ACC112 (cell line): Measurements from ENCODE around the gene PODXL2.

Source experiments
- H2AFZ ChIP-seq: fragments of 200-600 bp; sonication (generic); one replicate; pipeline ENCODE4 v1.6.0; 2017; ENCODE audit warnings: antibody characterized with exemption, low read length; ENCODE audit not compliant: unreplicated experiment
- H3K27ac ChIP-seq: fragments of 200-600 bp; sonication (generic); 2 replicates; pipeline ENCODE4 v1.5.1; 2014; ENCODE audit warnings: low read depth, mild to moderate bottlenecking, antibody characterized with exemption, low read length, moderate library complexity
- H3K27me3 ChIP-seq: fragments of 200-600 bp; sonication (generic); 2 replicates; pipeline ENCODE4 v1.6.1; 2014; ENCODE audit warnings: mild to moderate bottlenecking, antibody characterized with exemption, low read length, moderate library complexity, mixed read lengths; ENCODE audit not compliant: insufficient read depth
- H3K36me3 ChIP-seq: fragments of 200-600 bp; sonication (generic); 2 replicates; pipeline ENCODE4 v1.6.1; 2016; ENCODE audit warnings: mild to moderate bottlenecking, antibody characterized with exemption, low read length, moderate library complexity, mixed read lengths; ENCODE audit not compliant: insufficient read depth
- H3K4me1 ChIP-seq: fragments of 200-600 bp; sonication (generic); one replicate; pipeline ENCODE4 v1.6.1; 2016; ENCODE audit warnings: low read length, mixed read lengths; ENCODE audit not compliant: insufficient read depth, unreplicated experiment, control insufficient read depth
- H3K4me3 ChIP-seq: fragments of 200-600 bp; sonication (generic); 2 replicates; pipeline ENCODE4 v1.5.1; 2014; ENCODE audit warnings: mild to moderate bottlenecking, low read depth, low read length
- H3K79me2 ChIP-seq: fragments of 200-600 bp; sonication (generic); one replicate; pipeline ENCODE4 v1.6.0; 2016; ENCODE audit warnings: low read length; ENCODE audit not compliant: control insufficient read depth, unreplicated experiment, insufficient read depth

The PODXL2 gene

DNA sequence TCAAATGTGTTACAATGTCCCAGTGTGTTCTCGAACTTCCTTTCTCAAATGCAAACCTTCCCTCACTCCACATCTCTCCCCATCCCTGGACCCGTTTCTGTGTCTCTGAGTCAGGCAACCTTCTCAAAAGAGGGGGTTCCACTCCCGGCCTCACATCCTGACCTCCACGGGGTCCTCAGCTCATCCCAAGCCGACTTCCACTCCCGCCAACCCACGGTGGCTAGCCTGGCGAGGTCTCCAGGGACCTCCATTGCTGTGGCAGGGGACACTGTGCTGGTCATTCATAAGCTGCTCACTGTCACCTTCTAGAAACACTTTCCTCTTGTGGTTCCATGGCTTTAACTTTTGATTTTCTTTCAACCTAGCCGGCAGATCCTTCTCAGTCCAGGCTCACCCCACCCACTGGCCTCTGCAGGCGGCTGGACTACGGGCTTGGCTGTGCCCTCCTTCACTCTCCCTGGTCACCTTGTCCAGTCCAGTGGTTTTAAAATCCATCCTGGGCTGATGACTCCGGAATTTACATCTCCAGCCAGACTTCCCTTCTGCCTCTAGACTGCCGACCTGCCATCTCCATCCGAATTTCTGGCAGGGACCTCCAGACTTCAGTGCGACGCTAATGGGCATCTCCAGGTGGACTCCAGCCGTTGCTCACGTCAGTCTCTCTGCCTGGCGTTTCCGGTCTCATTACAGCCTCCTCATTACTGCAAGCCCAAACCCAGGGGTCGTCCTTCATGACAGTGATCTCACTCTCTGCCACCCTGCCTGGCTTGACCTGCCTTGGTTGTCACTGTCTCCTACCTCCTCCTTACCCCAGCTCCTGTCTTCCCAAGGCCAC lies 63.7 kb downstream of the PODXL2 start:
- Histone ChIP-seq H3K27ac (no peak overlapping the region), H3K79me2 (no peaks in the 10 kb centered on the region), H3K27me3 (no peaks in the 10 kb centered on the region), H3K36me3 (no peaks in the 10 kb centered on the region), H3K4me3 (no peak overlapping the region), H3K4me1 (peaks cover 29% of the 10 kb centered on the region), H2AFZ (no peak overlapping the region)

- no peak overlapping the region for H3K4me3 ChIP-seq
- no peaks in the 10 kb centered on the region for H3K36me3 ChIP-seq
- no peaks in the 10 kb centered on the region for H3K27me3 ChIP-seq
- H3K4me1 ChIP-seq: peaks cover 36% of the 10 kb centered on the region
- no peaks in the 10 kb centered on the region for H3K79me2 ChIP-seq
- no peak overlapping the region for H3K27ac ChIP-seq
- no peak overlapping the region for H2AFZ ChIP-seq
Measured at GRCh38 chr3:127693336-127693843, 64.4 kb downstream of the PODXL2 start.

DNA sequence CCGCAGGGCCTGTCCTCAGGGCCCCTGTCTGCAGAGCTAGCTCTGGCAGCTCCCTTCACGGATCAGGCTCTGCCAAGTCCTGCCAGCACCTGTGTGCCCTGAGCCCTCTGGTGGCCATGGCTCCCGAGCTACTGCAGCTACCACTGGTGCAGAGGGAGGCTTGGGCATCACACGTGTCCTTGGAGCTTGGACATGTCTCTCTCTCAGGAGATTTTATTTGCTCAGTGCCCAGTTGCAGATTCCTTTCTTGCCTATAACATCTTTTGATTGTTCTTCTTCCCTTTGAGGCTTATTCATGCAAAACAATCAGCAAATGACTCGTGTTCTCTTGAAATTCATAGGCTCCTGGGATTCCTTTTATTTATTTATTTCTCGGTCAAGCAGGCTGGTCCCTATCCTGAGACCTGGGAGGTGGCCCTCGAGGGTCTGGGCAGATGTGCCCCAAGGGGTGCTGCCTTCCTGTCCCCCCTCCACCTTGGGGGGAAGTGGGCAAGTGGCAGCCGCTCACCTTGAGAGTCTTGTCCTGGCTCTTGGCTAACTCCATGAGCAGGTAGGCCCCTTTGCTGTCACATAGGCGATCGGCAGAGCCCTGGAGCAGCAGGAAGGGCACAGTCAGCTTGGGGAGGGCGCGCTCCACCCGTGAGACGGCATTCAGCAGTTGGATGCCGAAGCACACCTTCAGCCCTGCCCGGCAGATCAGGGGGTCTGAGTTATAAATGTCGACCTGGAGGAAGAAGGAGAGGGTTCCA lies 65.7 kb downstream of the PODXL2 start:
- Histone ChIP-seq H3K4me1 (peaks cover 45% of the 10 kb centered on the region), H3K4me3 (no peak overlapping the region), H3K27ac (no peak overlapping the region), H2AFZ (no peak overlapping the region), H3K27me3 (no peaks in the 10 kb centered on the region), H3K36me3 (no peaks in the 10 kb centered on the region), H3K79me2 (no peaks in the 10 kb centered on the region)

DNA sequence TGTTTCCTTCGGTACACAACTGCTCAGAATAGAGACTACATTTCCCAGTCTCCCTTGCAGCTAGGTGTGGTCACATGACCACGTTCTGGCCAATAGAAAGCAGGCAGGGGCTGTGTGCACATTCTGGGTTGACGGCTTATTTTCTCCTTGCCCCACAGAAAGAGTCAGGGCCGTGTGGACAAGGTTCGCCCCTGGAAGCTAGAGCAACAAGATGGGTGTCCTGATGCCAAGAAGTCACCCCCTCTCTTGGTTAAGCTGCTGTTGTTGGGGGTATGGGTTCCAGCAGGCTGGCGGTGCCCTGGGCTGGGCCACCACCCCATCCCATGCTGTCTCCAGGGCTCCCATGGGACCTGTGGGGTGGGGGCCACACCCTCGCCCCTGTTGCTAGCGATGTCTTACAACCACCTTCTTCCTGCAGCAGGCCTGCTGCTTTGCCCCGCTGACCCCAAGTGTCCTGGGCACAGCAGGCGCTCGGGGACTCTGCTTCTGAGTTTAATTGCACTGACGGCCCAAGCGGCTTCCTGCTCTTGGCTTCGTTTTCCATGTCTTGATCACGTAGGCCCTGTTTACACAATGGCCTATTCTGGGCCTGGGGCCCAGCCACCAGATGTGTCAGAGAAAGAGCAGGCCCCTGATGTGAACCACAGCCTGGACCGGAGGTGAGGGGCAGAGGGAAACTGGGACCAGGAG lies 68.7 kb downstream of the PODXL2 start:
- Histone ChIP-seq H3K4me3 (peak overlapping the region; percentile 47), H2AFZ (peak overlapping the region; percentile 58), H3K79me2 (no peaks in the 10 kb centered on the region), H3K36me3 (no peaks in the 10 kb centered on the region), H3K4me1 (peaks cover 37% of the 10 kb centered on the region), H3K27me3 (no peaks in the 10 kb centered on the region), H3K27ac (peak overlapping the region; percentile 68)

DNA sequence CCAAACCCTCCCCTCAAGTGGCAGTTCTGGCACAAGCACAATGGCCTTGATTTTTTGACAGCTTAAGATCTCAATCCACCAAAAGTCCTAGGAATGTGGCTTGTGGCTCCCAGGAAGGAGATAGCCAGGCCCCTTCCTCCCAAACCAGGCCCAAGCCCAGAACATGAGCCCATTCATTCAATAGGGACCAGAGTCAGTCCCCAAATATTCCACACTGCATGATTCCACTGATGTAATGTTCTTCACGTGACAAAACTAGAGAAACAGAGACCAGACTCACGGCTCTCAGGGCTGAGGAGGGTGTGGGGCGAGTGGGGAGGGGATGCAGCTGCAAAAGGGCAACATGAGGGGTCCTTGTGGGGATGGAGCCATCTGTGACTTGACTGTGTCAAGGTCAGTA lies 69.3 kb downstream of the PODXL2 start:
- H3K79me2 ChIP-seq: no peaks in the 10 kb centered on the region
- no peaks in the 10 kb centered on the region for H3K27me3 ChIP-seq
- H3K36me3 ChIP-seq: 0 out of 2 replicates have a peak, but pooled peaks cover 2% of the 10 kb centered on the region
- H3K27ac ChIP-seq: peak overlapping the region; percentile 68
- H2AFZ ChIP-seq: no peak overlapping the region
- peaks cover 37% of the 10 kb centered on the region for H3K4me1 ChIP-seq
- peak overlapping the region; percentile 47; the same call in 1 of the 2 replicates for H3K4me3 ChIP-seq

DNA sequence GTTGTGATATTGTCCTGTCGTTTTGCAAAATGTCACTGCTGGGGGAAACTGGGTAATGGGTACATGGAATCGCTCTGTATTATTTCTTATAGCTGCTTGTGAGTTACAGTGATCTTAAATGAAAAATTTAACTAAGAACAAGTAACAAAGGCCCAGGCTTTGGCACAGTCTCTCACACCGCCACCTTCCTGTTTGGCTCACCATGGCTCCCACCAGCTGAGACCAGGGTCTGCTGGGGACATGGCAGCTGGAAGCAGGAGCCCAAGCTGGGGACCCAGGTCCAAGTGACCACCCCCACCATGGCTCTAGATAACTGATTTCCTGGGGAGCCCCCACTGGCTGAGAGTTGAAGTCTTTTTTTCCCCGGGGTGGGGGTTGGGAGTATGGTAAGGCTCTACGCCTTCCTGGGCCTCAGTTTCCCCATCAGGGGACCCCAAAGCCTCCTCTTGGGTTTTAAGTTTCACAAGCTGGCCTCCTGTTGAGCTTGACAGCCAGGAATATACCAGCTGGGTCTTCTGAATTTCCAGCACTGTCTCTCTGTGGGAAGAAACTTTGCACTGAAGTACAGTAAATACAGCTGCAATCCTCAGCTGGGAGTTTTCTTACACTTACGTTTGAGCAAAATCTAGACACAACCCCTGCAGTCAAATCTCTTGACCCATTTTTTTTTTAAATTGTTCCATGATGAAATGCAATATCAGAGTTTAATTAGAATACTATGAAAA lies 69.9 kb downstream of the PODXL2 start:
- Histone ChIP-seq H3K27me3 (no peaks in the 10 kb centered on the region), H3K36me3 (0 out of 2 replicates have a peak, but pooled peaks cover 8% of the 10 kb centered on the region), H3K27ac (peak overlapping the region; percentile 68), H3K4me1 (peaks cover 37% of the 10 kb centered on the region), H2AFZ (no peak overlapping the region), H3K4me3 (no peak overlapping the region), H3K79me2 (no peaks in the 10 kb centered on the region)

DNA sequence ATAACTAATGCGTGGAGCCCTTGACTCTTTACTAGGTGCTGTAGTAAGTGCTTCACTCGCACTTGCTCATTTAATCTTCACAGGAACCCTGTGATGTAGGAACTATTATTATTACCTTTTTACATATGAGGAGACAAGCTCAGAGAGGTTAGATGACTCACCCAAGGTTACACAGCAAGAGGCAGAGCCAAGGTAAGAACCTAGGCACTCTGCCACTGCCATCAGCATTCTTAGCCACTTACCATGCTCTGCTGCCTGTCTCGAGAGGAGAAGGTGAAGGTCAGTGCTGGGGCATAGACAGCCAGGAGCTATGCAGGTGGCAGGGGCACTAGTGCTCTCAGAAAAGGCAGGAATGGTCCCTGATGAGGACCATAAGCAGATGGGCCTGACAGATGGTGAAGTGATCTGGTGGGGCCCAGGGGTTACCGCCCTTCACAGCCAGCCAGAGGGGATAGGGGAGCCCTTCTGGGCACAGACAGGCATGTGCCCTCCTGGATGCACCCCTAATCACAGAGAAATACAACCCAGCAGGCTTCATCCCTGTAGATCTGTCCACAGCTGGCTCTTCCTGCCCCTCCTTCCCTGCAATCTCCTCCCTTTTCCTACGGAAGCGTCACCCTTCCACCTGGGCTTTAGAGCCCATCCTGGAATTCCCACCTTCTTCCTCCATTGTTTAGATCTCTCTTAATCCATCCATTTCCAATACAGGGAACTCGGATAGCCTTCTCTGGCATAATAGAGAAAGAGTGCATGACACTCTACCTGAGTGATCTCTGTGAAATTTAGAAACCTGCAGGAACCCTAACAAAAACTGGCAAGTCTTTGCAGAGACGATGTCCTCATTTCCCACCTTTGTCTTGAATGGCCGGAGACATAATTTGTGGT lies 70.7 kb downstream of the PODXL2 start:
- Histone ChIP-seq H3K4me3 (no peak overlapping the region), H3K27ac (no peak overlapping the region), H3K79me2 (no peaks in the 10 kb centered on the region), H2AFZ (no peak overlapping the region), H3K27me3 (no peaks in the 10 kb centered on the region), H3K4me1 (peaks cover 37% of the 10 kb centered on the region), H3K36me3 (0 out of 2 replicates have a peak, but pooled peaks cover 8% of the 10 kb centered on the region)

DNA sequence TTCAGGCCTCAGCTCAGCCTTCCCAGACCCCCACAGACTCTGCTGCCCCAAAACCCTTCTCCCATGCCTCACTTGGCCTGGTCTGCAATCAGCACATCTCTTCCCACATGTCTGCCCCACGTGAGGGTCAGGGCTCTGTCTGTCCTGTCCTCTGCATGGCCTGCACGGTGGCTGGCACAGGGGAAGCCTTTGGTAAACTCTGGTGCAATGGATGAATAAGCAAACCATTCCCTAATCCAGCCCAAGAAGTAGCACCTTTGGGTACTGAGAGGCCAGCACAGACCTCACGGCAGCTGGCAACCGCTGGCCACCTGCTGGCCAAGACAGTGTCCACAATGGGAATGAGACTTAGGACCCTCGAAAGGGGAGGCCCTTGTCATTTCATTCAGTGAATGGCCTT lies 71.4 kb downstream of the PODXL2 start:
- Histone ChIP-seq H2AFZ (no peak overlapping the region), H3K27ac (no peak overlapping the region), H3K36me3 (peaks cover 10% of the 10 kb centered on the region; the same call in 1 of the 2 replicates), H3K27me3 (no peaks in the 10 kb centered on the region), H3K79me2 (no peaks in the 10 kb centered on the region), H3K4me3 (no peak overlapping the region), H3K4me1 (peaks cover 37% of the 10 kb centered on the region)

DNA sequence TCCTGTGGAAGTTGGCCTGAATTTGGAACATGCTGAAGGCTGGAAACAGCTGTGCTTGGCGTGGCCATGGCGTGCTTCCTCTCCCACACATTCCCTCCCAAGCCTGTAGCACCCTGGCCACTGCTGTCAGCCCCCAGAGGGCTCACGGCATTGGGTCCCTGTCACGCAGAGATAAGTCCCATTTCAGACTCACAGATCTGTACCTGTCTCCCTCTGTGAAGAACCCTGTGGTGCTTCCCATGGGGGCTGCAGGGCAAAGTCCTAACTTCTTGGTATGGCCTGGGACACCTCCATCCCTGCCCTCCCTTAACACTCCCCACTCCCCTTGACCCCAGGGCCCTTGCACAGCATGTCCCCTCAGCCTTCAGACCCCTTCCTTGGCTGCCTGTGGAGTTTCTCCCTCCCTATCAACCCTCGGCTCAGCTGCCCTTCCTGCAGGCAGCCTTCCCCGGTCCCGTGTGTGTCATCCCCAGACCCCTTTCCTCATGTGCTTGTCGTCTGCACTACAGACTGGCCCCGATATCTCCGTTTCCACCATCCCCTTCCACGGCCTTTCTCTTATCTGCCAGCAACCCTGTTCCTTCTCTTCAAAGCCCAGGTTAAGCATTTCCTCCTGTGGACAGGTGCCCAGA lies 72.4 kb downstream of the PODXL2 start:
- no peak overlapping the region for H3K27ac ChIP-seq
- peaks cover 10% of the 10 kb centered on the region; the same call in 1 of the 2 replicates for H3K36me3 ChIP-seq
- no peaks in the 10 kb centered on the region for H3K79me2 ChIP-seq
- no peaks in the 10 kb centered on the region for H3K27me3 ChIP-seq
- no peak overlapping the region for H3K4me3 ChIP-seq
- peaks cover 36% of the 10 kb centered on the region for H3K4me1 ChIP-seq
- H2AFZ ChIP-seq: no peak overlapping the region
